H9 (cell line): ENCODE data around the gene FAM9C. TPM values are rescaled to one million over a fixed set of nuclear protein-coding genes. Genes with fewer than 3 reads are reported as not detected.
A peak's percentile ranks its signal among the peaks of the same experiment; 100 is the strongest.

Experiments used
- DNase-seq: peaks from one replicate; pipeline ENCODE4 v3.0.0-alpha.2; 2017
- H2AFZ ChIP-seq: one replicate; pipeline ENCODE4 v1.6.1; 2013; ENCODE audit warnings: mild to moderate bottlenecking, low read length, control low read depth, moderate library complexity
- H2AK5ac ChIP-seq: 2 replicates; pipeline ENCODE4 v1.6.1; 2013; ENCODE audit warnings: low read length, control low read depth, mixed read lengths; ENCODE audit not compliant: insufficient read length
- H2BK120ac ChIP-seq: one replicate; pipeline ENCODE4 v1.6.1; 2013; ENCODE audit warnings: low read depth, mild to moderate bottlenecking, low read length, control low read depth, inconsistent platforms; ENCODE audit not compliant: poor library complexity, severe bottlenecking
- H2BK12ac ChIP-seq: 2 replicates; pipeline ENCODE4 v1.6.1; 2013; ENCODE audit warnings: low read length, control low read depth, mixed read lengths, low read depth; ENCODE audit not compliant: insufficient read length
- H2BK15ac ChIP-seq: 2 replicates; pipeline ENCODE4 v1.6.1; 2013; ENCODE audit warnings: low read depth, low read length, control low read depth
- H2BK20ac ChIP-seq: one replicate; pipeline ENCODE4 v1.6.1; 2013; ENCODE audit warnings: low read depth, mild to moderate bottlenecking, low read length, control low read depth, inconsistent platforms; ENCODE audit not compliant: poor library complexity, severe bottlenecking
- H2BK5ac ChIP-seq: 2 replicates; pipeline ENCODE4 v1.6.1; 2013; ENCODE audit warnings: low read length, control low read depth, mixed read lengths; ENCODE audit not compliant: insufficient read length
- H3K14ac ChIP-seq: 2 replicates; pipeline ENCODE4 v1.6.1; 2013; ENCODE audit warnings: low read length, control low read depth; ENCODE audit not compliant: insufficient read depth
- H3K18ac ChIP-seq: 2 replicates; pipeline ENCODE4 v1.6.1; 2013; ENCODE audit warnings: low read depth, mild to moderate bottlenecking, mixed read lengths, low read length, control low read depth; ENCODE audit not compliant: insufficient read length
- H3K23ac ChIP-seq: 2 replicates; pipeline ENCODE4 v1.6.1; 2013; ENCODE audit warnings: low read length, control low read depth, mixed read lengths, low read depth; ENCODE audit not compliant: insufficient read length
- H3K23me2 ChIP-seq: 2 replicates; pipeline ENCODE4 v1.6.1; 2013; ENCODE audit warnings: low read depth, mild to moderate bottlenecking, mixed read lengths, low read length, control low read depth; ENCODE audit not compliant: insufficient read length, poor library complexity, severe bottlenecking
- H3K27ac ChIP-seq: 2 replicates; pipeline ENCODE4 v1.5.1; 2013; ENCODE audit warnings: low read length, control low read depth, mixed read lengths, low read depth; ENCODE audit not compliant: insufficient read length
- H3K27me3 ChIP-seq: 2 replicates; pipeline ENCODE4 v1.6.1; 2013; ENCODE audit warnings: low read length, control low read depth, inconsistent platforms; ENCODE audit not compliant: insufficient read depth
- H3K4ac ChIP-seq: 2 replicates; pipeline ENCODE4 v1.6.1; 2013; ENCODE audit warnings: low read depth, mild to moderate bottlenecking, control low read depth, inconsistent platforms, low read length, moderate library complexity
- H3K4me1 ChIP-seq: 2 replicates; pipeline ENCODE4 v1.6.1; 2013; ENCODE audit warnings: low read length, control low read depth, inconsistent platforms; ENCODE audit not compliant: insufficient read depth
- H3K4me2 ChIP-seq: 2 replicates; pipeline ENCODE4 v1.6.1; 2013; ENCODE audit warnings: low read length, control low read depth, mixed read lengths; ENCODE audit not compliant: insufficient read length, insufficient read depth
- H3K56ac ChIP-seq: 2 replicates; pipeline ENCODE4 v1.6.1; 2013; ENCODE audit warnings: low read depth, mild to moderate bottlenecking, mixed read lengths, low read length, control low read depth; ENCODE audit not compliant: insufficient read length
- H3K79me1 ChIP-seq: 2 replicates; pipeline ENCODE4 v1.6.1; 2013; ENCODE audit warnings: low read depth, mild to moderate bottlenecking, moderate library complexity, low read length, control low read depth, inconsistent platforms; ENCODE audit not compliant: insufficient read depth, poor library complexity, severe bottlenecking
- H3K79me2 ChIP-seq: 2 replicates; pipeline ENCODE4 v1.6.1; 2013; ENCODE audit warnings: low read length, control low read depth, inconsistent platforms; ENCODE audit not compliant: insufficient read depth
- H3K9ac ChIP-seq: 2 replicates; pipeline ENCODE4 v1.6.1; 2013; ENCODE audit warnings: low read length, control low read depth, mixed read lengths; ENCODE audit not compliant: insufficient read length; ENCODE audit errors: extremely low read depth
- H3K9me3 ChIP-seq: one replicate; pipeline ENCODE4 v1.6.1; 2013; ENCODE audit warnings: low read depth, low read length, inconsistent platforms; ENCODE audit not compliant: control insufficient read depth
- H3T11ph ChIP-seq: one replicate; pipeline ENCODE4 v1.6.1; 2013; ENCODE audit warnings: mild to moderate bottlenecking, low read length, control low read depth, inconsistent platforms
- H4K20me1 ChIP-seq: one replicate; pipeline ENCODE4 v1.6.1; 2013; ENCODE audit not compliant: control insufficient read depth, insufficient read length, insufficient read depth
- H4K5ac ChIP-seq: 2 replicates; pipeline ENCODE4 v1.6.1; 2013; ENCODE audit warnings: low read depth, mild to moderate bottlenecking, mixed read lengths, low read length, control low read depth; ENCODE audit not compliant: insufficient read length
- H4K8ac ChIP-seq: replicated peaks from 2 replicates; pipeline ENCODE4 v1.6.1; 2013; ENCODE audit warnings: low read length, control low read depth, mixed read lengths, low read depth; ENCODE audit not compliant: insufficient read length
- H4K91ac ChIP-seq: 2 replicates; pipeline ENCODE4 v1.6.1; 2013; ENCODE audit warnings: low read depth, mild to moderate bottlenecking, moderate library complexity, mixed read lengths, low read length, control low read depth; ENCODE audit not compliant: insufficient read length
- H3K27ac Mint-ChIP-seq, 3 experiments: 2 replicates in 2 of 3; 3 replicates in 1 of 3; pipeline ENCODE4 v1.8.0; 2020 to 2021; ENCODE audit warnings: mixed read lengths in 3 of 3, mild to moderate bottlenecking in 1 of 3, moderate library complexity in 1 of 3
- H3K27me3 Mint-ChIP-seq: 2 replicates; pipeline ENCODE4 v1.8.0; 2021; ENCODE audit warnings: low read depth, mild to moderate bottlenecking, moderate library complexity, mixed read lengths
- H3K36me3 Mint-ChIP-seq, 3 experiments: 2 replicates in 2 of 3; 3 replicates in 1 of 3; pipeline ENCODE4 v1.8.0; 2020 to 2021; ENCODE audit warnings: low read depth in 3 of 3, mixed read lengths in 3 of 3; ENCODE audit not compliant: insufficient read depth in 1 of 3
- H3K4me1 Mint-ChIP-seq, 2 experiments: 2 replicates each; pipeline ENCODE4 v1.8.0; 2020; ENCODE audit warnings: mixed read lengths in 2 of 2
- H3K4me3 Mint-ChIP-seq, 2 experiments: 2 replicates in 1 of 2; 3 replicates in 1 of 2; pipeline ENCODE4 v1.8.0; 2020 to 2021; ENCODE audit warnings: mild to moderate bottlenecking in 2 of 2, mixed read lengths in 2 of 2, moderate library complexity in 1 of 2
- H3K9me3 Mint-ChIP-seq, 2 experiments: 2 replicates in 1 of 2; 3 replicates in 1 of 2; pipeline ENCODE4 v1.8.0; 2020; ENCODE audit warnings: mild to moderate bottlenecking in 2 of 2, mixed read lengths in 2 of 2, moderate library complexity in 1 of 2
- WGBS: extraction: QIAGEN DNeasy Blood & Tissue Kit; methylation state at CpG from one replicate; pipeline ENCODE4 v1.1.7; 2013; ENCODE audit warnings: missing lambda C conversion rate, low lambda C conversion rate, mixed read lengths; ENCODE audit not compliant: insufficient read length; ENCODE audit errors: extremely low coverage; 5-methylcytosine and 5-hydroxymethylcytosine counted together
- total RNA-seq: library from RNA; stranded (reverse); gene quantifications from 2 replicates; pipeline ENCODE4 v1.2.1, GENCODE V29; 2021
- TF ChIP-seq, protein P1 (sequence below): fragments of 200-600 bp; sonication (generic); conservative IDR thresholded peaks from 3 replicates; pipeline ENCODE4 v1.8.0; 2021; ENCODE audit warnings: antibody characterized with exemption, mild to moderate bottlenecking

Gene FAM9C
- total RNA-seq, 1 experiment from 2014 or later: not detected

DNA sequence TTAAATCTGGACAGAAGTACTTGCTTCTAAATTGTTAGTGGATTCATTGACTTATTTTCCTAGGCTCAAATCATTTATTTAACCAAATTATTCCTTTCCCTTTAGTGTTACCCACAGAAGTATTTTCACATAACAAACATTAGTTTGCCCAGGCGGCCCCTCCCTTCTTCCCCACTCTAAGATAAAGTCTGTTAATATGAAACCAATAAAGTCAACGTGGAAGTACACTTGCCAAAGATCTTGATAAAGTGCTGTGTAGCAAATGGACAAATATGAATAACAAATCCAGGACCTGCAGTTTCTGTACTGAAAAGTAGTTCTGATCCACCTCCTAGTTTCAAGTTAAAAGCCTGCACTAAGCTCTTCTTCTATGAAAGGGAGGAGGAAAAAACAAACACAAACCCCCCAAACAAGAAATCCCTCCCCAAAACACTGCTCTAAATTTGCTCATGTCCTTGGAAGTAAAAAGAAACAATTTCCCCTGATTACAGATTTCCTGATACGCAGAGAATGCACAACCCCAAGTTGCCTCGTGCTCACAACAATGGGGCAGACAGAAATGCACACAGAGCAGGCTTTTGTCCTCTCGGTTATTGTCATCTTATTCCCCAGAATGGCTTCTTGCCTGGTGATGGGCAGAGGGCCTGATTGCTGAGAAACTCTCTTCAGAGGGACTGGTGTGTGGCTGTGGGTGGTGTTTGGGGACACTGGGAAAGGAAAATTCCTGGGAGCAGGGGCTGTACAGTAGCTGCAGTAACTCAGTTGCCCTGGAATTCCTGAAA, 46.3 kb downstream of the FAM9C start:
- Mint-ChIP-seq H3K27ac (peak overlapping the region in 1 of 3 experiments; percentile 44; a peak in 3 of 7 replicates), H3K36me3 (peaks cover 0 to 2% (median 0%) of the 10 kb centered on the region in 3 experiments; a peak in 1 of 7 replicates), H3K4me1 (peaks cover 22 to 24% of the 10 kb centered on the region in 2 experiments), H3K27me3 (no peaks in the 10 kb centered on the region), H3K4me3 (no peak overlapping the region; a peak in 1 of 5 replicates), H3K9me3 (peaks cover 42 to 66% of the 10 kb centered on the region in 2 experiments)
- DNase-seq: no peak
- Histone ChIP-seq H2BK120ac (no peak overlapping the region), H3K18ac (no peak overlapping the region), H3K79me2 (no peaks in the 10 kb centered on the region), H2BK5ac (no peak overlapping the region), H2BK20ac (no peak overlapping the region), H2AK5ac (no peak overlapping the region), H2BK15ac (no peak overlapping the region), H2BK12ac (peak overlapping the region; percentile 76), H3K27ac (no peak overlapping the region), H3K23ac (no peak overlapping the region), H3K79me1 (no peaks in the 10 kb centered on the region), H3T11ph (no peak overlapping the region), H4K5ac (no peak overlapping the region), H3K4me1 (peaks cover 2% of the 10 kb centered on the region; the same call in 1 of the 2 replicates), H3K14ac (no peak overlapping the region; the same call in 1 of the 2 replicates), H3K9ac (no peak overlapping the region), H4K8ac (no peak overlapping the region), H4K91ac (no peak overlapping the region), H3K4ac (no peak overlapping the region), H3K56ac (no peak overlapping the region), H2AFZ (no peak overlapping the region), H3K4me2 (no peak overlapping the region), H4K20me1 (no peaks in the 10 kb centered on the region), H3K9me3 (no peaks in the 10 kb centered on the region), H3K23me2 (no peaks in the 10 kb centered on the region), H3K27me3 (no peaks in the 10 kb centered on the region)
- TF ChIP-seq, protein P1, sequence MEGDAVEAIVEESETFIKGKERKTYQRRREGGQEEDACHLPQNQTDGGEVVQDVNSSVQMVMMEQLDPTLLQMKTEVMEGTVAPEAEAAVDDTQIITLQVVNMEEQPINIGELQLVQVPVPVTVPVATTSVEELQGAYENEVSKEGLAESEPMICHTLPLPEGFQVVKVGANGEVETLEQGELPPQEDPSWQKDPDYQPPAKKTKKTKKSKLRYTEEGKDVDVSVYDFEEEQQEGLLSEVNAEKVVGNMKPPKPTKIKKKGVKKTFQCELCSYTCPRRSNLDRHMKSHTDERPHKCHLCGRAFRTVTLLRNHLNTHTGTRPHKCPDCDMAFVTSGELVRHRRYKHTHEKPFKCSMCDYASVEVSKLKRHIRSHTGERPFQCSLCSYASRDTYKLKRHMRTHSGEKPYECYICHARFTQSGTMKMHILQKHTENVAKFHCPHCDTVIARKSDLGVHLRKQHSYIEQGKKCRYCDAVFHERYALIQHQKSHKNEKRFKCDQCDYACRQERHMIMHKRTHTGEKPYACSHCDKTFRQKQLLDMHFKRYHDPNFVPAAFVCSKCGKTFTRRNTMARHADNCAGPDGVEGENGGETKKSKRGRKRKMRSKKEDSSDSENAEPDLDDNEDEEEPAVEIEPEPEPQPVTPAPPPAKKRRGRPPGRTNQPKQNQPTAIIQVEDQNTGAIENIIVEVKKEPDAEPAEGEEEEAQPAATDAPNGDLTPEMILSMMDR: no peak
- WGBS: no CpG with 5 or more reads among the region's 5 CpGs
